GM12864 (cell line): Measurements from ENCODE around the gene COP1.
"Not testable (repeated sequence)": the region's sequence is repeated elsewhere in the genome, so short reads cannot be mapped to it uniquely, and the experiment has no call there.

Source experiments
- DNase-seq: peaks from one replicate; pipeline ENCODE4 v3.0.0-alpha.2; 2011; ENCODE audit warnings: low read depth
- H3K4me3 ChIP-seq: 2 replicates; pipeline ENCODE4 v1.5.1; 2011; ENCODE audit warnings: mild to moderate bottlenecking, low read depth, low read length, control low read depth
- CTCF ChIP-seq: IDR thresholded peaks from 2 replicates; pipeline ENCODE4 v1.5.1; 2011; ENCODE audit warnings: low read depth, mild to moderate bottlenecking, moderate library complexity, low read length, control low read depth, inconsistent platforms; ENCODE audit errors: missing control alignments

COP1 gene

GRCh38 chr1:176111835-176112234 lies 95.3 kb downstream of the COP1 start:
- H3K4me3 ChIP-seq, result no peak overlapping the region
- no peak for DNase-seq
- no peak for TF ChIP-seq CTCF

GRCh38 chr1:176110203-176110602 lies 96.9 kb downstream of the COP1 start:
- no peak overlapping the region for H3K4me3 ChIP-seq
- TF ChIP-seq CTCF, result no peak
- DNase-seq, result no peak

- DNase-seq, result no peak
- TF ChIP-seq CTCF, result no peak
- no peak overlapping the region for H3K4me3 ChIP-seq
Observed at GRCh38 chr1:176102768-176103350, 104.2 kb downstream of the COP1 start.

- H3K4me3 ChIP-seq, result no peak overlapping the region
- no peak for DNase-seq
- TF ChIP-seq CTCF, result no peak
Observed at GRCh38 chr1:176101951-176102642, 105.0 kb downstream of the COP1 start.

- no peak for DNase-seq
- no peak for TF ChIP-seq CTCF
- no peak overlapping the region for H3K4me3 ChIP-seq
Observed at GRCh38 chr1:176098560-176098959, 108.5 kb downstream of the COP1 start.

- H3K4me3 ChIP-seq, result no peak overlapping the region
- TF ChIP-seq CTCF, result no peak
- no peak for DNase-seq
Observed at GRCh38 chr1:176096015-176096414, 111.1 kb downstream of the COP1 start.

- H3K4me3 ChIP-seq, result no peak overlapping the region
- no peak for DNase-seq
- TF ChIP-seq CTCF, result no peak
Observed at GRCh38 chr1:176090766-176091165, 116.3 kb downstream of the COP1 start.

GRCh38 chr1:176087746-176088145 lies 119.3 kb downstream of the COP1 start:
- not testable (repeated sequence) for DNase-seq, H3K4me3 ChIP-seq
